ENCODE results near the gene PRKCI. TPM values are rescaled to one million over a fixed set of nuclear protein-coding genes. Genes with fewer than 3 reads are reported as not detected.

Gene PRKCI
- total and polyA plus RNA-seq, 9 of the 15 experiments (the other 6 are each of a cell fraction or from before 2014, with no cell fraction given): 10.5 to 43.2 (median 31.4) TPM

GRCh38 chr3:170221924-170222646 lies at the start of gene PRKCI (continued):
- TF ChIP-seq CTCFL (IDR thresholded peaks at IDR 0.05; ENCODE audit: borderline replicate concordance, insufficient read depth, low read depth, low read length, poor library complexity, severe bottlenecking): no peak
- TF ChIP-seq MECOM (CRISPR knock-in tag; IDR thresholded peaks at IDR 0.05): no peak
- TF ChIP-seq HMBOX1 (IDR thresholded peaks at IDR 0.05): no peak
- TF ChIP-seq PRMT5 (CRISPR knock-in tag; IDR thresholded peaks at IDR 0.05): no peak
- no peak for TF ChIP-seq ZNF140 (CRISPR knock-in tag; IDR thresholded peaks at IDR 0.05)
- TF ChIP-seq ZNF354B (CRISPR knock-in tag; IDR thresholded peaks at IDR 0.05): no peak
- TF ChIP-seq RBM34 (IDR thresholded peaks at IDR 0.05; ENCODE audit: borderline replicate concordance, insufficient read depth, low read length): no peak
- TF ChIP-seq ZNF23 (CRISPR knock-in tag; IDR thresholded peaks at IDR 0.05): no peak
- TF ChIP-seq ZNF76 (CRISPR knock-in tag; IDR thresholded peaks at IDR 0.05; ENCODE audit: borderline replicate concordance): no peak
- TF ChIP-seq RFX1 (IDR thresholded peaks at IDR 0.05): no peak; the same call in 1 of the 2 replicates
- no peak for TF ChIP-seq TAF15 (IDR thresholded peaks at IDR 0.05; ENCODE audit: low read depth, low read length)
- TF ChIP-seq ZNF407 (IDR thresholded peaks at IDR 0.05; ENCODE audit: low read depth): no peak
- no peak for TF ChIP-seq FOXP4 (CRISPR knock-in tag; IDR thresholded peaks at IDR 0.05; ENCODE audit: borderline replicate concordance)
- no peak; a peak in 1 of 4 replicates for TF ChIP-seq MCM7 (IDR thresholded peaks at IDR 0.05)
- TF ChIP-seq HDGF (IDR thresholded peaks at IDR 0.05): no peak
- 0 out of 2 replicates have a peak, but pooled peaks have one; percentile 31 for TF ChIP-seq HLTF (IDR thresholded peaks at IDR 0.05)

Data from K562 (cell line).